ENCODE results near the gene MAPK14. TPM values are rescaled to one million over a fixed set of nuclear protein-coding genes. Genes with fewer than 3 reads are reported as not detected.

The MAPK14 gene
- total and polyA plus RNA-seq, 10 of the 15 experiments (the other 5 are each of a cell fraction or from before 2014, with no cell fraction given): 12.5 to 59.5 (median 43.0) TPM

DNA sequence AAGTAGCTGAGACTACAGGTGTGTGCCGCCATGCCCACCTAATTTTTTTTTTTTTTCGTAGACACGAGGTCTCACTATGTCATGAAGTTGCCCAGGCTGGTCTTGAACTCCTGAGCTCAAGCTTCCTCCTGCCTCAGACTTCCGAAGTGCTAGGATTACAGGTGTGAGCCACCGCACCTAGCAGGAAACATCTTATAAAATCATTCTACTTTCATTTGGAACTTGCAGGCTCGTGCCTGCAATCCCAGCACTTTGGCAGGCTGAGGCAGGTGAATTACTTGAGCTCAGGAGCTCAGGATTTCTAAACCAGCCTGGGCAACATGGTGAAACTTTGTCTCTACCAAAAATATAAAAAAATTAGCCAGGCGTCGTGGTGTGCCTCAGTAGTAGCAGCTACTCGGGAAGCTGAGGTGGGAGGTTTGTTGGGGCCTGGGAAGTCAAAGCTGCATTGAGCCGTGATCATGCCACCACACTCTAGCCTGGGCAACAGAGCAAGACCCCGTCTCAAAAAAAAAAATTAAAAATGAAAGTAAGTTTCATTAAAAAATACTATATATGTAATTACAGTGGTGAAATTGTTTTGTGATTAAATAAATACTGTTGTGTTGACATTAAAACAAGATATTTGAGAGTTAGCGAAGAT lies 15.1 kb downstream of the MAPK14 start:
- Histone ChIP-seq H3K27me3 (replicated peaks in 1 of 2; ENCODE audit: control insufficient read depth in 2 of 2, insufficient read depth in 2 of 2, low read length in 1 of 2) (no peaks in the 10 kb centered on the region), H3K79me2 (ENCODE audit: control insufficient read depth, insufficient read depth, low read length) (peaks cover 78% of the 10 kb centered on the region), H3K36me3 (ENCODE audit: control insufficient read depth in 2 of 2, insufficient read depth in 2 of 2, low read length in 1 of 2) (peaks cover 0 to 3% of the 10 kb centered on the region in 2 experiments; a peak in 2 of 4 replicates), H4K20me1 (ENCODE audit: control insufficient read depth, insufficient read depth) (no peaks in the 10 kb centered on the region; the same call in 1 of the 2 replicates), H3K4me3 (no peak overlapping the region), H3K4me2 (ENCODE audit: control insufficient read depth, insufficient read depth) (no peak overlapping the region), H3K27ac (ENCODE audit: control insufficient read depth, insufficient read depth) (no peak overlapping the region), H3K9ac (ENCODE audit: control insufficient read depth, insufficient read depth, low read length) (no peak overlapping the region), H2AFZ (ENCODE audit: control insufficient read depth, low read depth, low read length) (no peak overlapping the region), H3K9me3 (replicated peaks; ENCODE audit: control insufficient read depth, insufficient read depth, low read length) (no peaks in the 10 kb centered on the region), H3K4me1 (ENCODE audit: control insufficient read depth, insufficient read depth, low read length) (peaks cover 8% of the 10 kb centered on the region)
- RAD21 ChIA-PET (ENCODE audit: unreplicated experiment): interaction anchor here (1.2 kb wide), 1 partner anchor 14 kb away, joined by 3 read pairs; no protein-coding TSS in a partner anchor
- FAIRE-seq (no peak), ATAC-seq (no peak), DNase-seq (ENCODE audit: low read depth, low spot score) (no peak)
- BruUV-seq (replicated peaks): no TSS peak
- in situ Hi-C loops (cut with MboI): no loop called here
- POLR2A ChIA-PET: interaction anchor here (0.6 to 1.4 kb wide), 5 partner anchors 13 to 403 kb away, joined by 3 to 6 read pairs (median 3); partner anchors contain the start of gene MAPK14
- intact Hi-C loops (cut with micrococcal nuclease; ENCODE audit: unreplicated experiment): no loop called here
- CTCF ChIA-PET: interaction anchor here (0.8 to 1.8 kb wide), 4 partner anchors 14 to 52 kb away, joined by 5 read pairs; partner anchors contain the start of gene MAPK14
- SMC1A ChIA-PET (ENCODE audit: uncharacterized antibody, unreplicated experiment): interaction anchor here (0.6 to 2.1 kb wide), 7 partner anchors 9 to 382 kb away, joined by 3 to 10 read pairs (median 3); no protein-coding TSS in a partner anchor
- TF ChIP-seq SPI1 (IDR thresholded peaks at IDR 0.05; ENCODE audit: borderline replicate concordance, insufficient read depth, low read depth, low read length) (no peak), NFYA (IDR thresholded peaks at IDR 0.05; ENCODE audit: borderline replicate concordance, low read depth, low read length) (no peak), ZNF24 (IDR thresholded peaks at IDR 0.05) (no peak), NFIC (IDR thresholded peaks at IDR 0.05; ENCODE audit: low read depth, low read length) (no peak), RAD51 (IDR thresholded peaks at IDR 0.05) (no peak), IKZF1 (conservative IDR thresholded peaks at IDR 0.05) (no peak), POU2F2 (IDR thresholded peaks at IDR 0.05; ENCODE audit: borderline replicate concordance, low read depth, low read length) (no peak), HDAC6 (IDR thresholded peaks at IDR 0.05; ENCODE audit: unreplicated experiment) (no peak), RAD21 (IDR thresholded peaks at IDR 0.05; ENCODE audit: insufficient read depth, low read depth, low read length) (no peak), MYB (IDR thresholded peaks at IDR 0.05; ENCODE audit: borderline replicate concordance, low read depth, low read length) (no peak), MYC (IDR thresholded peaks at IDR 0.05; ENCODE audit: insufficient read depth, insufficient read length, insufficient replicate concordance, low read length, severe bottlenecking) (no peak), NBN (IDR thresholded peaks at IDR 0.05) (no peak), DPF2 (IDR thresholded peaks at IDR 0.05) (no peak), CBFB (IDR thresholded peaks at IDR 0.05; ENCODE audit: low read depth) (no peak), ZNF217 (IDR thresholded peaks at IDR 0.05) (no peak), ZBED1 (IDR thresholded peaks at IDR 0.05; ENCODE audit: borderline replicate concordance) (no peak), SP1 (IDR thresholded peaks at IDR 0.05; ENCODE audit: low read depth, low read length) (no peak)
- TF ChIP-seq, protein P1, sequence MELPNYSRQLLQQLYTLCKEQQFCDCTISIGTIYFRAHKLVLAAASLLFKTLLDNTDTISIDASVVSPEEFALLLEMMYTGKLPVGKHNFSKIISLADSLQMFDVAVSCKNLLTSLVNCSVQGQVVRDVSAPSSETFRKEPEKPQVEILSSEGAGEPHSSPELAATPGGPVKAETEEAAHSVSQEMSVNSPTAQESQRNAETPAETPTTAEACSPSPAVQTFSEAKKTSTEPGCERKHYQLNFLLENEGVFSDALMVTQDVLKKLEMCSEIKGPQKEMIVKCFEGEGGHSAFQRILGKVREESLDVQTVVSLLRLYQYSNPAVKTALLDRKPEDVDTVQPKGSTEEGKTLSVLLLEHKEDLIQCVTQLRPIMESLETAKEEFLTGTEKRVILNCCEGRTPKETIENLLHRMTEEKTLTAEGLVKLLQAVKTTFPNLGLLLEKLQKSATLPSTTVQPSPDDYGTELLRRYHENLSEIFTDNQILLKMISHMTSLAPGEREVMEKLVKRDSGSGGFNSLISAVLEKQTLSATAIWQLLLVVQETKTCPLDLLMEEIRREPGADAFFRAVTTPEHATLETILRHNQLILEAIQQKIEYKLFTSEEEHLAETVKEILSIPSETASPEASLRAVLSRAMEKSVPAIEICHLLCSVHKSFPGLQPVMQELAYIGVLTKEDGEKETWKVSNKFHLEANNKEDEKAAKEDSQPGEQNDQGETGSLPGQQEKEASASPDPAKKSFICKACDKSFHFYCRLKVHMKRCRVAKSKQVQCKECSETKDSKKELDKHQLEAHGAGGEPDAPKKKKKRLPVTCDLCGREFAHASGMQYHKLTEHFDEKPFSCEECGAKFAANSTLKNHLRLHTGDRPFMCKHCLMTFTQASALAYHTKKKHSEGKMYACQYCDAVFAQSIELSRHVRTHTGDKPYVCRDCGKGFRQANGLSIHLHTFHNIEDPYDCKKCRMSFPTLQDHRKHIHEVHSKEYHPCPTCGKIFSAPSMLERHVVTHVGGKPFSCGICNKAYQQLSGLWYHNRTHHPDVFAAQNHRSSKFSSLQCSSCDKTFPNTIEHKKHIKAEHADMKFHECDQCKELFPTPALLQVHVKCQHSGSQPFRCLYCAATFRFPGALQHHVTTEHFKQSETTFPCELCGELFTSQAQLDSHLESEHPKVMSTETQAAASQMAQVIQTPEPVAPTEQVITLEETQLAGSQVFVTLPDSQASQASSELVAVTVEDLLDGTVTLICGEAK (IDR thresholded peaks at IDR 0.05; ENCODE audit: borderline replicate concordance): no peak
- TF ChIP-seq, protein P2, sequence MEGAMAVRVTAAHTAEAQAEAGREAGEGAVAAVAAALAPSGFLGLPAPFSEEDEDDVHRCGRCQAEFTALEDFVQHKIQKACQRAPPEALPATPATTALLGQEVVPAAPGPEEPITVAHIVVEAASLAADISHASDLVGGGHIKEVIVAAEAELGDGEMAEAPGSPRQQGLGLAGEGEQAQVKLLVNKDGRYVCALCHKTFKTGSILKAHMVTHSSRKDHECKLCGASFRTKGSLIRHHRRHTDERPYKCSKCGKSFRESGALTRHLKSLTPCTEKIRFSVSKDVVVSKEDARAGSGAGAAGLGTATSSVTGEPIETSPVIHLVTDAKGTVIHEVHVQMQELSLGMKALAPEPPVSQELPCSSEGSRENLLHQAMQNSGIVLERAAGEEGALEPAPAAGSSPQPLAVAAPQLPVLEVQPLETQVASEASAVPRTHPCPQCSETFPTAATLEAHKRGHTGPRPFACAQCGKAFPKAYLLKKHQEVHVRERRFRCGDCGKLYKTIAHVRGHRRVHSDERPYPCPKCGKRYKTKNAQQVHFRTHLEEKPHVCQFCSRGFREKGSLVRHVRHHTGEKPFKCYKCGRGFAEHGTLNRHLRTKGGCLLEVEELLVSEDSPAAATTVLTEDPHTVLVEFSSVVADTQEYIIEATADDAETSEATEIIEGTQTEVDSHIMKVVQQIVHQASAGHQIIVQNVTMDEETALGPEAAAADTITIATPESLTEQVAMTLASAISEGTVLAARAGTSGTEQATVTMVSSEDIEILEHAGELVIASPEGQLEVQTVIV (IDR thresholded peaks at IDR 0.05; ENCODE audit: borderline replicate concordance, partially characterized antibody): no peak
- WGBS (ENCODE audit: insufficient coverage, insufficient replicate concordance, low lambda C conversion rate, missing lambda C conversion rate): 99% methylated on average over 12 of the region's 12 CpGs
